Stimulated activated naive CD4-positive, alpha-beta T cell treated with Interleukin-2 at 50 U/mL for 16 hours (primary cell): Measurements from ENCODE around the gene MED13L.
A peak's percentile ranks its signal among the peaks of the same experiment; 100 is the strongest.

ENCODE experiments used
- DNase-seq: peaks from one replicate; lab custom pipeline; 2025; lab: John Stamatoyannopoulos, UW

The MED13L gene

GRCh38 chr12:116277467-116278278 lies at the start of gene MED13L:
Gene MED13L (minus strand): TSS chr12:116277693. CDS start chr12:116277131, 562 bp downstream.
- peak; percentile 87 for DNase-seq

DNA sequence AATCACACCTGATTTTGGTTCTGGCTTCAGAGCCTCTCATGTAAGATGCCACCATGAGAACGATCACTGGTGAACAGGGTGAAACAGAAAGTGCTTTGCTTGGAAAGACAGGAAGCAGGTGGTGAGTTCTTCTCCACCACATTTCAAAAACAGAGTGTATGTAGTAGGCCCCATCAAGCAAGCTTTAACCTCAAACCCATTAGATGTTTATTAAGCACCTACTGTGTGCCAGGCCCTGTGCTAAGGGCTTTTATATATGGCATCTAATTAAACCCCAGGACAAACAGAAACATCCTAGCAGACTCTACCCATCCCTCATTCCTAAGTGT lies 47.8 kb upstream of the MED13L start:
- no peak for DNase-seq

- DNase-seq: no peak
These were observed 47.3 kb upstream of the MED13L start for GRCh38 chr12:116324654-116325335.

DNA sequence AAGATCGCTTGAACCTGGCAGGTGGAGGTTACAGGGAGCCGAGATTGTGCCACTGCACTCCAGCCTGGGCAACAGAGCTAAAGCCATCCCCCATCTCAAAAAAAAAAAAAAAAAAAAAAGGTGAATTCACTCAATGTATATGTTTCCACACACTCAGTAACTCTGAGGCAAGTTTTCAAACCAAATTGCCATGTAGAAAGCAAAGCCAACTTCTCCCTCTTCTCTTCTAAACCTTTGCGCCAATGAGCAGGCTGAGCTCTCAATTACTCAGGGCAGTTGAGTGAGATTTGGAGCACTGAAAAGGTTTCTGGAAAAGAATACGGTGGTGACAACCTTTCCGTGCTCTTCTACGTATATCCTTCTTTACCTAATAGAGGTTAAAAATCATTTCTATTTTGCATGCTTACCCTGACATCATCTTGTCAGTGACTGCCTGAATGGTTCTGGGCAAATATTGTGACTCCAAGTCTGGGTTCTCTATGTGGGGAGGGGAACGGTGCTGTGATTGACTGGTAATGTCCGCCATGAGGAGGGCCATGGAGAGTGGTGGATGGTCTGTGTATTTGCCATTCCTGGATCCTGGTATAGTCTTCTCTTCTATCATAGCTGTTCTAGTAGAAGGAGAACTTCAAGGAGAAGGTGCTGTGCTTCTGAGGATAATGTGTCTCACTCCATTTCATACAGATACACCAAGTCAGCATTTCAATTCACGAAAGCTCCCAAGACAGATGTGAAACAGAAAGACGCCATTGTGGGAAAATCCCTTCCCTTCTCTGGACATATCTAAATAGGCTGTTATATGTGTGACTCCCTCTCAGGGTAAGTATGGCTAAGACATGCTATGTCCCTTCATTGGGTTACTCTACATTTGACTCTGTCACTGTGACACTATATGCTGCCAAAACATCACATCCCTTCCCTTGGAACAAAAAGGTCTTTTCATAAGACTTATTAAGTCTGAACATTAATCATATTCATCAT lies 46.2 kb upstream of the MED13L start:
- DNase-seq: no peak

- no peak for DNase-seq
These were observed 44.4 kb upstream of the MED13L start for GRCh38 chr12:116321913-116322312.

DNA sequence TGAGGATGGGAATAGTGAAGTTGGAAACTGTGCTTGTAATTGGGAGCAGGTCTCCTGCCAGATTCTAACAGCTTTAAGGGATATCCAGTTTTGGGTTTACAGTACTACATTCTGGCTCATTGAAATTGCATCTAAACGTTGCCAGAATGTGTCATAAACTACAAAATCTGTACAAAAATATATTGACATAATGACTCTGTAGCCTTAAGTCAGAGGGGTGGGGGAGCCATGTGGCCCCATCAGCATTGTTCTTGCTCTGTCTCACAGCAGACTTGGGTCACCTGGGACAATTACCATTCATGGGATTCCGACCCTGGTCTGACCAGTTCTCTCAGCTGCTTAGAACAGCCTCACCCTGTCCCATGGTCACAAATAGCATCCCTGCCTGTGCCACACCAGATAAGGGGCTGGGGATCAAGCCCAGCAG lies 43.3 kb upstream of the MED13L start:
- no peak for DNase-seq

DNA sequence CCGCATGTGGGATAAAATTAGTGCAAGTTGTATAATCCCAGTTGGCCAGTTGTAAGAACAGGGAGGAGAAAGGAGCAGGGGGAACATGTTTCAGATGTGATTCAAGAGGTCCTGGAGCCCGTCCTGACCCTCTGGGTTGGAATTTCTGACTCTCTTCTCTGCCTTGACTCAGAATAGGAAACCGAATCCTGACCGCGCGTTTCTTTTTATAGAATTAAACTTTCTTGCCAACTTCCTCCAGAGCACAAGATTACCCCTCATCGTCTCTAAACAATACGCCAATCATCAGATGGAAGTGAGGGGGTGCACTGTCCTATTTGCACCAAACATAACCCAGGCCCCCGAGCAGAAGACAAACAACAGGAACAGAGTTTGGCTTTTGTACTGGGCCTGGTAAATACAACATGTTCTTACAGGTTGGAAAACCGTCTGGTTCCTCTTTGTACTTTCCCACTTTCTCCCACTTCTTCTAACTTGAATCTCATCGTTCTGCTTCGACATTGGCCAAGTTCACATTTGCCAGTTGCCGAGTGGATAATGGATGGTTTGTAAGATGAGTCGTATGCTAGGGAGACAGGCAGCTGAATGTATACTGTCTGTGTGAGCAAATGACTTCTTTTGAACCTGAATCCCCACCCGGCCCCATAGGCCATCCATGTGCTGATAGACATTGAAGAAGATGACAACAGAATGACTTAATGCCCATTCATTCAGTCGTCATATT lies 42.6 kb upstream of the MED13L start:
- no peak for DNase-seq

DNA sequence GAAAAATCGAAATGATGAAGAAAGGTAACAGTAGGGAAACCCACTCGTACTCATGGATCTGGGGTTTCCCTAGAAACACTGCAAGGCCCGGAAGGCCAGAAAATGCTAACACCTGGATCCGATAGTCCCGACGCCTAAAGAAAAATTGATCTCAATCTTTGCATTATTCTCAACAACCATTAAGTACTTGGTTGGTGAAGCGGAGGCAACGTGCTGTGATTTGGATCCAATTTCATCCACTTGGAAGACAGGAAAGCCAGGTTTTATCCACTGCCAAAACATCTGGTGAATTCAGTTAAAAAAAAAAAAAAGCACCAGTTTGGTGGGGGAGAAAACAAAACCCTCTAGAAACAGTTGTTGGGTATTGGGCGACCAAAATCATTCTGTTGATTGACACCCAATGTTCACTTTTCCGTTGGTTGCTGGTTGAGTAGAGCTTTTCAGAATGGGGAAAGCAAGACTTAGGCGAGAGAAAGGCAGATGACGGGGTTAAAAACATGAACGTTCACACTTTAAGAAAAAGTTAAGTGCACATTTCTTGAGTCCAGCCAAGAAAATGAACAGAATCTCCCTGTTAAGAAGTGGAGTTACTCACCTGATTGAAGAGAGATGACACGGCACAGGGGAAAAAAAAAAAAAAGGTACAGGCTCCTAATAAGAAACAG lies 41.9 kb upstream of the MED13L start:
- DNase-seq: no peak

DNA sequence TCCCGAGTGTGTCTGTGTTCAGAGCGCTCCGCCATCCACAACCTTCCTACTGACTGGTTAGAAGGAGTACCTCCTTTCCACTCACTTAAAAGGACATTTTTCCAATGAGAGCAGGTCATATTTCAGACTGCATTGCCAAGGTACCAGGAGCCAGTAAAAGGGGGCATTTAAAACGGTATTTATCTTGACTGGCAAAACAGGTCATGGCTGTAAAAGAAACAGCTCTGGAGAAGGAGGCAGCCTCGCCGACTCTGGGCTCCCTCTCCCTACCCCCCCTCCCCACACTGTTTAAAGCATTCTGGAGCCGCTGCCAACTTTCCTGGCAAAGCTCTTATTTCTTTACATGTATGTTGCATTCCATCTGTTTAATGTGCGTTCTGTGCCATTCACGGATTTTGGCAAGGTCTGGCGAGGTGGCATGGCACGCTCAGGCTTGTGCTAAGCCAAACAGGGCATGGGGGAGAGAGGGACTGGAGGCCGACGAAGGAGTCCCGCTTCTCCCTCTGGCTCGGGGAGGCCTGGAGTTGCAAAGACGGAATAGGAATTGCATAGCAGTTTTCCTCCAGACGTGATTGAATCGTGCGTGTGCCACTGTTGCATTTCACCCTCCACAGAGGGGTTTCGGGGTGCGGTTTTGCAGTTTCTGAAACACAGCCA lies 41.2 kb upstream of the MED13L start:
- DNase-seq: no peak

- DNase-seq: no peak
These were observed 40.6 kb upstream of the MED13L start for GRCh38 chr12:116317986-116318575.

- no peak for DNase-seq
These were observed 39.6 kb upstream of the MED13L start for GRCh38 chr12:116317139-116317538.

DNA sequence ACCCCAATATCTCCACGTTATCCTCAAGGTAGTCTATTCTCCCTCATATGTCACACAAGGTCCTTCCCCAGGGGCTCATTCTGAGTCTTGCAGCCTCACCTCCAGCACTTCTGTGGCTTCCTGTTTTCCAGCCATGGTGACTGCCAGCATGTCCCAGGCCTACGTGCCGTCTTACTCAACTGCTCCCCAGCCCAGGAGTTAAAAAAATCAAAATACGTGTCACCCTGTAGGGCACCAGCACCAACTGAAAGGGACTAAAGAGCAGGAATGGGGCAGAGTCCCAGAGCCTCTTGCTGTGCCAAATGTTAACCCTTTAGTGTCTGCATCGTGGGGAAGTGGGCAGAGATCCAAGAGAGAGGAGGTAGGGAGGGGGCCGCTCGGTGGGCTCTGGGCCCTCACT lies 37.0 kb upstream of the MED13L start:
- DNase-seq: no peak

DNA sequence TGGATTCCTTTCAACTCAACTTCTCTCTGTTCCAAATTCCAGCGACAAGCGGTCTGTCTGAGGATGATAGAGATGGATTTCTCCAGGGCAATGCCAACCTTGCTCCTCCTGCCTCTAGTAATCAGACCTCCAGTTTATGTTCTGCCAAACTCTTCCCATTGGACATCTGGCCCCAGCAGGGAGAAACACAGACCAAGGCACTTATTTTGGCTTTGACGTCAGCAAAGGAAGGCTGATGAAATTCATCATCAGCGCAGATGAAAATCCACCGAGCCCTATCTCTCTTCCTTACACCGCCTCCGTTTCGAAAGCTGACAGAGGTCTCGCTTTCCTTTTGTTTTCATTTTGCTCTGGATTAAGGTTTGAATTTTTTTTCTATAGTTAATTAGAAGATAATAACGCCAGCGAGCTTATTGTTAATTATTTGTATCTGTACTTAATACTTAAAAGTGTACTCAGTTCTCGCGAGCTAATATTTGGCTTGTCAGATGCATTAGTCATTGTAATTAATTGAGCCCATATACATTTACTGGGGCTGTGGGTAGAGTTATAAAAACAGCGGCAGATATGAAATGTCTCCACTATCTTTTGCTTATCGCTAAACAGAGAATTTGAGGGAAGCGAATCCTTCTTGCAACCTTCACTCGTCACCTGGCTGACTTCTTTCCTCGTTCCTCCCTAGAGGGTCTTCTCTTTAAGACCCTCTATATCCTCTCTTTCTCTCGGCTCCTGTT lies 35.9 kb upstream of the MED13L start:
- no peak for DNase-seq

DNA sequence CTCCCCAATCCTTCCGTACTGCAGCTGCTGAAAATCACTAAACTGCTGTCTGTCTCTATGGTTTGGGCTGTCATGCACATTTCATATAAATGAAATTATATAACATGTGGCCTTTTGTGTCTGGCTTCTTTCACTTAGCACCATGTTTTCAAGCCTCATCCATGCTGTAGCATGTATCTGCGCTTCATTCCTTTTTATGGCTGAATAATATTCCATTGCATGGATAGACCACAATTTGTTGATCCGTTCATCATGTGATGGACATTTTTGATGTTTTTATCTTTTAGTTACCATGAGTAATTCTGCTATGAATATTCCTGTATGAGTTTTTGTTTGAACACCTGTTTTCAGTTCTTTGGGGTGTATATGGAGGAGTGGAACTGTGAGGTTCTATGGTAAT lies 32.6 kb upstream of the MED13L start:
- no peak for DNase-seq

GRCh38 chr12:116309343-116309742 lies 31.9 kb upstream of the MED13L start:
- no peak for DNase-seq

GRCh38 chr12:116308647-116309046 lies 31.2 kb upstream of the MED13L start:
- no peak for DNase-seq

DNA sequence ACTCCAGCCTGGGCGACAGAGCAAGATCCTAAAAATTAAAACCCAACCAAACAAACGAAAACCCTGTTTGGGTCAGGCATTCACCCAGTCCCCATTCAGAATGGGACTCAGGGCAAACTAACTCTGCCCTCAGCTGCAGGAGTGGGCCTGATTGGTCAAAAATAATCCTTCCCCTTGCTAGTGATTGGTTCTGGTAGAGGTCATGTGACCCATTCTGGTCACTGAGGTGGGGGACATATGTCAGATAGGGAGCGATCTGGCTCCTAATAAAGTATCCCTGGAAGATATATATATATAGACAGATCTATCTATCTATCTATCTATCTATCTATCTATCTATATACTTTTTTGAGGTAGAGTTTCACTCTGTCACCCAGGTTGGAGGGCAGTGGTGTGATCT lies 29.5 kb upstream of the MED13L start:
- no peak for DNase-seq

DNA sequence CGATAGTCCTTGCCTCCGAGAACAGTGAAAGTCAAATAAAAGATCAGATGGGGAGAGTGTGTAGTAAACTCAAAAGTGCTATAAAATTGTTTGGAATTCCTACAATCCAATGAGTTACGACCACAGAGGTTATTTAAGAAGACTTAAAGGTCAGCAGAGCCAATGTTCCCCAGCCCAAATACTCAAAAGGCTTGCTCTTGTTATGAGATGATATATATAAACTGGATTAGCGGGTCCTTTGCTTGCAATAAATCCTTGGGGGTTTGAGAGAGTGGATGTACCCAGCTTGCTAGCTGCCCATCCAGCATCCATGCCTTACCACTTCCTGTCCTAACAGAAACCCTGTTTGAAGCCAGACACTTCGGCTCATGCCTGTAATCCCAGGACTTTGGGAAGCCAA lies 29.0 kb upstream of the MED13L start:
- DNase-seq: no peak

DNA sequence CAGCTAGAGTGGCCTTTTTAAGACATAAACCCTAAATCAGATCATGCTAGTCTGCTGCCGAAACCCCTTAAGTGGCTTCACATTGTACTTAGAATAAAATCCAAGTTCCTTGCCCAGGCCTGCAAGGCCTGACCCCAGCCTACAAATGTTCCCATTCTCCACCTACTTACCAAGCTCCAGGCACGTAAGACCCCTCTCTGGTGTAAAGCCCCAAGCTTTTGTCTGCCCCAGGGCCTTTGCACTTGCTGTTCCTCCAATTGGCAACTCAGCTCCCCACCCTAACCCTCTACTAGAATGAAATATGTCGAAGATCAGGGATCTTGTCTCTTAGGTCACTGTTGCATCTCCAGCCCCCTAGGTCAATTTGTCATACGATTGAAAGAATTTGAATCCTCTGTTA lies 27.1 kb upstream of the MED13L start:
- no peak for DNase-seq

GRCh38 chr12:116303929-116304328 lies 26.4 kb upstream of the MED13L start:
- DNase-seq: no peak
